Fibroblast of upper back skin (primary cell): ENCODE data around the gene ANO2.
A peak's percentile ranks its signal among the peaks of the same experiment; 100 is the strongest.
"Not testable (repeated sequence)": the region's sequence is repeated elsewhere in the genome, so short reads cannot be mapped to it uniquely, and the experiment has no call there.

Experiments
- DNase-seq: peaks from one replicate; pipeline ENCODE4 v3.0.0-alpha.2; 2013

The ANO2 gene

GRCh38 chr12:5915511-5915910, 29.5 kb downstream of the ANO2 start:
- no peak for DNase-seq

DNA sequence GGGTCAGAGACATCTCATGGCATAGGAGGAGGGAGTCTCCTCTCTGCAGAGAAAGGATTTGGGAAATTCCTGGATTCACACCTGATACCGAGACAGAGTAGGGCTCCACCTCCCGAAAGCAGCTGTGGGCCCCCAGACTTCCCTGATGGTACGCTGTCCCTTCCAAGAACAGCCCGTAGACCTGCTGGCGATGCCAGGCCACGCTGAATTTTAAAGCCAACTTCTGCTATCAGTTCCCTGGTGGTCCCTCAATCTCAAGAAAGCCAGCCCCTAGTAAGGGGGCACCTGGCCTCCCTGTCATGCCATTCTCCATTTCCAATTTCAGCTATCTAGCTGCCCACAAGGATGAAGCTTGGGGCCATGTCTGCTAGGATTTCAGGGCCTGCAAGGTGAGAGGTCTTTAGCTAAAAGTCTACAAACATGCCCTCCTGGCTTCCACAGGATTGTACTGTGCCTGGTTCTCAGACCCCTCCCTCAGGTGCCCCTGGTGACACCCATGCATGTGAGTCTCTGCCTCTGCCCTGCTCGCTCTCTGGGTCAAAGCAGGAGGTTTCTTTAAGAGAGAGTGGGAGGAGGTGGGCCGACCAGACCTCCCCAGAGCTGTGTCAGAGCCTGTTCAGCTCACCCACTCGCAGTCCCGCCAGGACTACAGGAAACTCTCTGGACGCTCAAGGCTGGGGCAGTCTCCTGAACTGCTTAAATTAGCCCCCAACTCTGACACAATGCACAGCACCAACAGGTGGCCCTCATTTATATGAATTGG, 30.5 kb downstream of the ANO2 start:
- DNase-seq = no peak

- no peak for DNase-seq
Measured at GRCh38 chr12:5913387-5913786, 31.7 kb downstream of the ANO2 start.

- DNase-seq = no peak
Measured at GRCh38 chr12:5912437-5913334, 32.4 kb downstream of the ANO2 start.

- no peak for DNase-seq
Measured at GRCh38 chr12:5912011-5912410, 33.0 kb downstream of the ANO2 start.

DNA sequence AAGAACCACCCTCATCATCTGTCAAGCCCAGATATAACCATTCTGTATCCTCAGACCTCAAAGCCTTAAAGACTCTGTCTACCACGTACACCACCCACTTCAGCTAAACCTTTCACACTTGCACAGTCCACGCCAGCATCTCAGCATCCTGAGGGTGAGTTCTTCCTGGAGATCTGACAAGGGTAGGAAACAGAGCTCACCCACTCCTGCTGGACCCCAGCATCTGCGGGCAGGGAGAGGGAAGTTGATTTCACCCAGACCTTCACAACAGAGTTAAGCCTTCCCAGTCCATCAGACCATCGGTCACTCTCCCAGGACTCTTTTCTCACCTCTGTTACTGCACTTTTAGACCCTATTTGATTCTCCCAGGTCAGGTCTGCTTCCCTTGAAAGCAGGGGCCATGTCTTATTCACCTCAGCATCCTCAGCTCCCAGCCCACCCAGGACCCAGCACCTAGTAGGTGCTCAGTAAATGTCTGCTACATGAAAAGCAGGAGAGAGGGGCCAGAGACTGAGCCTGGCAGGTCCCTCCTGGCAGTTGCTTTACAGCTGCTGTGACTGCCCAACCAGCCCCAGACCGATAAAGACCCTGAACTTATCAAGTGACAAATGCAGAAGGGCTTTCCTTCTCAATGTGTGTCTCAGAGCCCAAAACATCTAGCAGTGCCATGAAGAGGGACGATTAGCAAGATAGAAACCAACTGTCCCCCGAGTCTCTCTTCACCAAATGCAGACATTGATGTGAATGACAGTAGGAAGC, 34.1 kb downstream of the ANO2 start:
- no peak for DNase-seq

- DNase-seq = no peak
Measured at GRCh38 chr12:5909560-5909959, 35.5 kb downstream of the ANO2 start.

DNA sequence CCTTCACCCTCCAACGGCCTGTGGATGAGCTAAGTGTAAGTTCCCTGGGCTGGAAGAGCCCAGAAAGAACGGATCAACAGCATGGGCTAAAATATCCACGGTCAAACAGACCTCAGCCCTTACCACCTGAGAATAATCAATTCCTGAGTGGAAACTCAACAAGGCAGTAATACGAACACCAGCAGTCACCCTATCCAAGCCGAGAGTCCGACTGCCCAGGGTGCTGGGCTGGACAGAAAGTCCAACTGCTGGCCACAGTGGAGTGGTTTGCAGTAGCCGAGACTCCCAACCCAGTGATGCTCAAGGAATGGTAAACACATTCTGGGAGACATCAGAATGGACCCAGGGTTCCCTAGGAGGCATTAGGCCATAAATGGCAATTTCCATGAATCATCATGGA, 36.8 kb downstream of the ANO2 start:
- DNase-seq = no peak

GRCh38 chr12:5907807-5908206, 37.3 kb downstream of the ANO2 start:
- DNase-seq = no peak

DNA sequence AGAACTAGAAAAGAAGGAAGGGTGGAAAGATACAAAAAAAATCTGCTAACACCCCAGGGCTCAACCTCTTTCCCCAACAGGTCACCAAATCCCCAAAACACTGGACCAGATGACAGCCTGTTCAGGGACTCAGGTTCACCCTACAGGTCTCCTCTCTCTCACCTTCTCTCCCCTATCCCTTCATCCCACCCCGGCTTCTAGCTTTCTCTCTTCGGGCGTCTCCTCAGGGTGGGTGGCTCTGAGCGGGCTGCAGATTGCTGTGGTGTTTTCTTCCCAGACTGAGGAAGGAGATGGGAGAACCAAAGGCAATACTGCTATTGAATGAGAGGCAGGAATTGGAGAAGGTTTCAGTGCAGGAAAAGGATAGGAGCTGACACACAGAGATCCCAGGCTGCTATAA, 39.3 kb downstream of the ANO2 start:
- no peak for DNase-seq

DNA sequence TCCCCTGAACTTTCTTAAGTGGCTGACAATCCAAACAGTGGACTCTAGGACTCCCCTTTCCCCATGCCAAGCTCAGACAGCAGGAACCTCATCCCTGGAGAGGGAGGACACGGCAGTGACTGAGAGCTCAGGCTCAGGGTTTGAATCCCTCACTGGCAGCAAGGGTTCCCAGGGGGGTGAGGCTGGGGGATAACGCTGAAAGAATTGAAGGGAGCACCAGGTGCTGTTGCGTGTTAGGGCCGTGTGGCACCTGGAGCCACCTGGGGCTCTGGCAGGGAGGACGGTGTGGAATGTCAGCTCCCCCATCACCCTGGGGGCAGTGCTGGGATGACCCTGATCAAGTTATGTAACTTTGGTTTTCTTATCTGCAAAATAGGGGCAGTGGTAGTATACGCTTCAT, 40.1 kb downstream of the ANO2 start:
- DNase-seq = no peak

DNA sequence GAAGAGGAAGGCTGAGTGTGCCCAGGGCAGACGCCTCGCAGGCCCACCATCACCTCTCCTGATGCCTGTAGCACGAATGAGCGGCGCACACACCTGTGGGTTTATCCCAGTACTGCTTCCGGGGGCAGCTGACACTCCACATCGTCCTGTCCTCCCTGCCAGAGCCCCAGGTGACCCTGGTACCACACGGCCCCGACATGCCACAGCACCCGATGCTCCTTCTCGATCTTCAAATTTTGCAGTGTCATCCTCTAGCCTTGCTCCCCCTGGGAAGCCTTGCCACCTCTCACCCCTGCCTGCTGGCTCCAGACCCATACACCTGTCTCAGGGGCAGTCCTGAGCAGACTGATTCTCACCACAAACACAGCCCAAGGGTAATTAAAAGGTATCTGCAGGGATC, 40.6 kb downstream of the ANO2 start:
- no peak for DNase-seq

- DNase-seq = no peak
Measured at GRCh38 chr12:5902736-5903135, 42.3 kb downstream of the ANO2 start.

GRCh38 chr12:5901416-5901815, 43.6 kb downstream of the ANO2 start:
- DNase-seq = no peak

- no peak for DNase-seq
Measured at GRCh38 chr12:5900533-5901205, 44.4 kb downstream of the ANO2 start.

DNA sequence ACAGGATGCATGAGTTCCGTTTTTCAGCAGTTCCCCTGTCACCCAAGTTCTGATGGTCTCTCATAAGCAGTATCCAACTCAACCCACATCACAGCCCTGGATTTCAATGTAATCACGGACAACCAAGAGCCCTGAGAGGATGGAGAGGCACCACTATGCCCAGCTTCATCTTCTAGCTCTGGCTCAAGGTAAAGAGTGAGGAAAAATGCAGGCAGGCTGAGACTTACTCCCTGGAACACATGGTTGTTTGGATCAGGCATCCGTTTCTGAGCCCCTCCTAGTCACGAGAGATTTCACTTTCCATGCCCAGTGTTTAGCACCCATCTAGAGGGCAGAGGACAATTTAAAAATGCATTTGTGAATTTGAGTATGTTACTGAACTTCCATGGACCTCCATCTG, 45.0 kb downstream of the ANO2 start:
- DNase-seq = no peak

DNA sequence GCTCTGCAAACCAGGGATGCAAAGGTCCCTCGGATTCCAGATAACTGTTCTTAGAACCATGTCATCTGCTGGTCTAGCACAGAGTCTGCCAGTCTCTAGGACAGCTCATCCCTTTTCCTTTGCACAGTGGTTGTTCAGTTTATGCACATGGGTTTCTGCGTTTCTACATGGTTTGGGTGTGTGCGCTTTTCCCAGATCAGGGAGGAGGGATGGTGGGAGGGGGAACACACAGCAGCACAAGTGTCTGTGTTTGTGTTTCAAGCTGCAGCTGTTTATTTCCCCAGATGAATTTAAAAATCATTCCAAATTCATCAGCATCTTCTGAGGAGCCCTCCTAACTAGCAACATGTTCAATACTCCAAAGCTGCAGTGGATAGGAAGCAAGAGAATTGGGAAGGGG, 45.4 kb downstream of the ANO2 start:
- DNase-seq = no peak

DNA sequence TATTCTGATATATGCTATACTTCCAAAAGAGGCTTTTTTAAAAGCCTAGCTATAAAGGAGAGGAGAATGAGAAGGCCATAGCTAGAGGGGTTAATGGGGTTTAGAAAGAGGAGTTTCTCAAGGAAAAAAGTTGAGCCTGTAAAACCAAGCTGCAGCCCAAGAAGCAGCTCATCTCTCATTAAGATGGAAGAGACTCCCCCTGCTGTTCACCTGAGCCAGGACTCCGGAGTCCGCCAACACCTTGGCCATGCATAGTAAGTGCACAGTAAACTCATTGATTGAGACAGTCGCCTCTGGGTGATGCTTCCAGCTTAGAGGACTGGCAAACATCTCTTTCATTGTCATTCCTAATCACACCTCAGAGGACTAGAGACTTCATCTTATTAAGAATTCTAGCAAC, 46.2 kb downstream of the ANO2 start:
- no peak for DNase-seq

DNA sequence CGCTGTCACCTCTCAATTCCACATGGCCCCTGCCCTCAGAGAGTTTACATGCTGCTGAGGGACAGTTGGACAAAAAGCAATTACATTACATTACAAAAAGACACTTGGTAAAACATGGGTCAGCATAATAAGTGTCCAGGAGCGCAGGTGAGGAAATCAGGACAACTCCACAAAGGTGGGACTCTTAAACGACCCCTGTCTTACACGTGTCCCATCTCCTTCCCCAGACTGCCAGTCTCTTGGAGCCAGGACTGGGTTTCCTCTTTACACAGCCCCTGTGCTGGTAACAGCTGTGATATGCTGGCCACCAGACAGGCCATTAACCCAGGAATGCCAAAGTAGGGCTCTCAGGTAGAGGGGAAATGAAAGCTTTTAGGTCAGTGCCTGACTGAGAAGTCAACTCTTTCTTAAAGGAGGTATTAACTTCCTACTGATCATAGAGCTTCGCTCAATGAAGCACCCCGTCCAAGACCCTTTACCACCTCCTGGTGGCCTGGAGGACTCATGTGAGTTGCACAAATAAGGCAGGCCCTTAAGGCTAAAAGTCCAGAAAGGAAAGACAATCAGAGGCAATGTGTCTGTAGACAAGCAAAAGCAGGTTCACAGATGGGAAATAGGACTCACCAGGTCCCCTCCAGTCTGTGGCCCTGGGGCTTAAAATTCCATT, 55.5 kb downstream of the ANO2 start:
- DNase-seq = no peak

DNA sequence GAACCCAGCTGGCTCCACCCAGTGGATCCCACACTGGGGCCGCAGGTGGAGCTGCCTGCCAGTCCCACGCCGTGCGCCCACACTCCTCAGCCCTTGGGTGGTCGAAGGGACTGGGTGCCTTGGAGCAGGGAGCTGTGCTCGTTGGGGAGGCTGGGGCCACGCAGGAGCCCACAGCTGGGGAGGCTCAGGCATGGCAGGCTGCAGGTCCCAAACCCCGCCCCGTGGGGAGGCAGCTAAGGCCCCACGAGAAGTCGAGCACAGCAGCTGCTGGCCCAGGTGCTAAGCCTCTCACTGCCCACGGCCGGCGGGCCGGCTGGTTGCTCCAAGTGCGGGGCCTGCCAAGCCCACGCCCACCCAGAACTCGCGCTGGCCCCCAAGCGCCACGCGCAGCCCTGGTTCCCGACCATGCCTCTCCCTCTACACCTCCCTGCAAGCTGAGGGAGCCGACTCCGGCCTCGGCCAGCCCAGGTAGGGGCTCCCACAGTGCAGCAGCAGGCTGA, 56.2 kb downstream of the ANO2 start:
- DNase-seq = no peak

- DNase-seq = not testable (repeated sequence)
Measured at GRCh38 chr12:5887819-5888218, 57.2 kb downstream of the ANO2 start.

DNA sequence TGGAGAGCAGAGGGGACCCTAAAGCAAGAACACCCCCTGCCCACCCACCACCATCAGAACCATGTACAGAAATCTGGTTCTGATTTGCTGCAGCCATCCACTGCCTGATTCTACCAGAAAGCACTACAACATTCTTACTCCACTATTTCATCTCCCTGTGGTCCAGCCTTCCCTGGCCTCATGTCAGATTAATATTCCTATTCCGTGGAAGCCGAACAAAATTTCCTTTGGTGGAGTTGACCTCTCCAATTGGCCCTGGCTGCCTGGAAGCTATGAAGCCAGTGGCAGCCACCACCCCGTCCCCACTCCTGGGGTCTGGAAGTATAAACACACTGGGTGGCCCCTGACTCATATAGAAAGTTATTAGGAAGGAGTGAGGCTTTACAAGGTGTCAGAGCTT, 60.2 kb downstream of the ANO2 start:
- peak; percentile 11 for DNase-seq
